ENCODE results near the gene GFY.
"Not testable (repeated sequence)": the region's sequence is repeated elsewhere in the genome, so short reads cannot be mapped to it uniquely, and the experiment has no call there.

The GFY gene

DNA sequence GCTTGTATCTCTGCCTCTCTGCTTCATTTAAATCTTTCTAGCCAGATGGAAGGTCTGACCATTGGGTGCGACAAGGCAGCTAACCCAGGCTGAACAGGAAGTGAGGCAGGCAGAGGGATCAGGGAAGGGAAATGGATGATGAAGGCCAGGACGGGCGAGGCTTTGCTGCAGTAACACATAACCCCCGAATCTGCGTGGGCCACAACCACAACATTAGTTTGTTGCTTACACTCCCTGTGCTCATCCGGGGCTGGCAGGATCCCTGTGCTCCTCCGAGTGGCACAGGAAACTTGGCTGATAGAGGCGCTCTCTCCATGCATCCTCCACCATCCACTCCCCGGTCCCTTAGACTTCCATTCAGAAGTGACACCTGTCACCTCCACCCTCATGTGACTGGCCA lies 47.7 kb downstream of the GFY start:
- TF ChIP-seq, protein P1, sequence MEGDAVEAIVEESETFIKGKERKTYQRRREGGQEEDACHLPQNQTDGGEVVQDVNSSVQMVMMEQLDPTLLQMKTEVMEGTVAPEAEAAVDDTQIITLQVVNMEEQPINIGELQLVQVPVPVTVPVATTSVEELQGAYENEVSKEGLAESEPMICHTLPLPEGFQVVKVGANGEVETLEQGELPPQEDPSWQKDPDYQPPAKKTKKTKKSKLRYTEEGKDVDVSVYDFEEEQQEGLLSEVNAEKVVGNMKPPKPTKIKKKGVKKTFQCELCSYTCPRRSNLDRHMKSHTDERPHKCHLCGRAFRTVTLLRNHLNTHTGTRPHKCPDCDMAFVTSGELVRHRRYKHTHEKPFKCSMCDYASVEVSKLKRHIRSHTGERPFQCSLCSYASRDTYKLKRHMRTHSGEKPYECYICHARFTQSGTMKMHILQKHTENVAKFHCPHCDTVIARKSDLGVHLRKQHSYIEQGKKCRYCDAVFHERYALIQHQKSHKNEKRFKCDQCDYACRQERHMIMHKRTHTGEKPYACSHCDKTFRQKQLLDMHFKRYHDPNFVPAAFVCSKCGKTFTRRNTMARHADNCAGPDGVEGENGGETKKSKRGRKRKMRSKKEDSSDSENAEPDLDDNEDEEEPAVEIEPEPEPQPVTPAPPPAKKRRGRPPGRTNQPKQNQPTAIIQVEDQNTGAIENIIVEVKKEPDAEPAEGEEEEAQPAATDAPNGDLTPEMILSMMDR (conservative IDR thresholded peaks at IDR 0.05; ENCODE audit: low read depth, low read length): no peak
- DNase-seq (ENCODE audit: low read depth): no peak
- no peak overlapping the region for H3K4me3 ChIP-seq (ENCODE audit: low read depth, low read length)

DNA sequence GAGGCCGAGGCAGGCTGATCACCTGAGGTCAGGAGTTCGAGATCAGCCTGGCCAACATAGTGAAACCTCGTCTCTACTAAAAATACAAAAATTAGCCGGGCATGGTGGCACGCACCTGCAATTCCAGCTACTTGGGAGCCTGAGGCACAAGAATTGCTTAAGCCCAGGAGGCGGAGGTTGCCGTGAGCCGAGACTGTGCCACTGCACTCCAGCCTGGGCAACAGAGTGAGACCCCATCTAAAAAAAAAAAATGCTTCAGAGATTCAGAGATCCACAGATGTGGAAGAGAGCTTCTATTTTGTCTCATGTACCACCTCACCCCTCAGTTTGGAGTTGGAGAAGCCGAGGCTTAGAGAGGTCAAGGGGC lies 48.3 kb downstream of the GFY start:
- not testable (repeated sequence) for DNase-seq (ENCODE audit: low read depth)
- peak overlapping the region; percentile 78 for H3K4me3 ChIP-seq (ENCODE audit: low read depth, low read length)

DNA sequence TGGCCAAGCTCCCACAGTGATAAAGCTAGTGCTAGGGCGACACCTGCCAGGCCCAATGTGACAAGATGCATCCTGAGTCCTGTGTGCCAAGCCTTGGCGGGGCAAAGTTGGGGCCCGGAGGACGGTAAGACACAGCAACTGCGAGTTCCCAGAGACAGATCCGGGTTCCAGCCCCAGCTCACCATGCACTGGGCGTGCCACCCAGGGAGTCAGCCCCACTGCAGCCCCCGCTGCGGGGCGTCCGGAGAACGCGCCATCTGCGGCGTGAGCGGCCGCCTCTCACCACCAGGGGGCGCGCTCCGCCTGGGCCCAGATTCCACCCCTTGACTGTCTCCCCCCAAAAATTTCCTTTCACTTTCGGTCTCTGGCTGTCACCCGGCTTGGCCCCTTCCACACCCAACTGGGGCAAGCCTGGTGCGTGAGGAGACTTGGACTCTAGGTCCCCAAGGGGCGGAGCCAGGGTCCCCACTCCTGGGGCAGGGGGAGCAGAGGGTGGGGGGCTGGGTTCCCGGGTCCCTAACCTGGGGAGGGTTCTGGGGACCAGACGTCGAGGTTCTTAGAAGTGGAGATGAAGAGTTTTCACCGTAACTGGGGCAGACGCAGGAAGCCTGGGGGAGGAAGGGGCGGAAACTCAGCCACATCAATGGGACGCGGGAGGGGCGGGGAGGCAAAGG lies 48.8 kb downstream of the GFY start, which contains the start of gene FLT3LG:
TSS of gene FLT3LG (plus strand) at position 348 of the 674 bp plus-strand sequence. CDS start 425 bp downstream, outside the sequence.
- DNase-seq (ENCODE audit: low read depth): peak; percentile 76

DNA sequence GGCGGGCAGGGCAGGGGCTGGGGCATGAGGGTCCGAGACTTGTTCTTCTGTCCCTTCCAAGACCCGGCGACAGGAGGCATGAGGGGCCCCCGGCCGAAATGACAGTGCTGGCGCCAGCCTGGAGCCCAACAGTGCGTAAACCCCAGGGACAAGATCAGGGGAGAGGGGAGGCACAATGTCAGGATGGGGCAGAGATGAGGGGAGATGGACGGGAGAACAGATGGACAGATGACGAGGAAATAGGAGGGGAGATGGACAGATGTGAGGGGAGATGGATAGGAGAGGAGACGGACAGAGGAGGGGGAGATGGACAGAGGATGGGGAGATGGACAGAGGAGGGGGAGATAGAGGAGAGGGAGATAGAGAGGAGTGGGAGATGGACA lies 49.3 kb downstream of the GFY start:
- DNase-seq (ENCODE audit: low read depth): no peak
- peak overlapping the region; percentile 78 for H3K4me3 ChIP-seq (ENCODE audit: low read depth, low read length)
- TF ChIP-seq, protein P1 (conservative IDR thresholded peaks at IDR 0.05; ENCODE audit: low read depth, low read length): no peak

More for the DNA sequence above, 48.8 kb downstream of the GFY start, which contains the start of gene FLT3LG:
- peak within 1 kb of the TSS; percentile 78 for H3K4me3 ChIP-seq (ENCODE audit: low read depth, low read length)
- TF ChIP-seq, protein P1 (conservative IDR thresholded peaks at IDR 0.05; ENCODE audit: low read depth, low read length): peak; percentile 81

DNA sequence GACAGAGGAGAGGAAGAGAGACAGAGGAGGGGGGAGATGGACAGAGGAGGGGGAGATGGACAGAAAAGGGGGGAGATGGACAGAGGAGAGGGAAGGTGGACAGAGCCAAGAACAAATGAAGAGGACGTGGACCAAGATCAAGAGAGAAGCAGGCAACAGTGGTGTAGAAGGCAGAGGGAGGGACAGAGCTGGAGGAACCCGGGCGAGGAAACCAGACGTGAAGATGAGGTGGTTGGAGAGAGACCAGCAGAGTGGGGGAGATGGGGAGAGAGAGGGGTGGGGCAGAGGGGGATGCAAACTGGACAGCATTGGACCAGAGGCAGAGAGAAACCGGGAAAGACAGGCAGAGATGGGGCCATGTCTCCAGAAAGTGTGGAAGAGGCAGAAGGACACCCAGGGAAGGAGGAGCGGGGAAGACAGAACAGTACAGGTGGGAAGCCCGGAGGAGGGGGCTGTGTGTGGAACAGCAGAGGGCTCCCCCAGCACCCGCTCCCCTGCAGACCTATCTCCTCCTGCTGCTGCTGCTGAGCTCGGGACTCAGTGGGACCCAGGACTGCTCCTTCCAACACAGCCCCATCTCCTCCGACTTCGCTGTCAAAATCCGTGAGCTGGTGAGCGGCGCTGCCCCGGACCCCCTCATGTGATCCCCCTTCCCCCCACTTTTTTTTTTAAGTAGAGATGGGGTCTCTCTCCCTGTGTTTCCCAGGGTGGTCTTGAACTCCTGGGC lies 50.2 kb downstream of the GFY start:
- H3K4me3 ChIP-seq (ENCODE audit: low read depth, low read length): no peak overlapping the region
- TF ChIP-seq, protein P1 (conservative IDR thresholded peaks at IDR 0.05; ENCODE audit: low read depth, low read length): no peak
- DNase-seq (ENCODE audit: low read depth): no peak

DNA sequence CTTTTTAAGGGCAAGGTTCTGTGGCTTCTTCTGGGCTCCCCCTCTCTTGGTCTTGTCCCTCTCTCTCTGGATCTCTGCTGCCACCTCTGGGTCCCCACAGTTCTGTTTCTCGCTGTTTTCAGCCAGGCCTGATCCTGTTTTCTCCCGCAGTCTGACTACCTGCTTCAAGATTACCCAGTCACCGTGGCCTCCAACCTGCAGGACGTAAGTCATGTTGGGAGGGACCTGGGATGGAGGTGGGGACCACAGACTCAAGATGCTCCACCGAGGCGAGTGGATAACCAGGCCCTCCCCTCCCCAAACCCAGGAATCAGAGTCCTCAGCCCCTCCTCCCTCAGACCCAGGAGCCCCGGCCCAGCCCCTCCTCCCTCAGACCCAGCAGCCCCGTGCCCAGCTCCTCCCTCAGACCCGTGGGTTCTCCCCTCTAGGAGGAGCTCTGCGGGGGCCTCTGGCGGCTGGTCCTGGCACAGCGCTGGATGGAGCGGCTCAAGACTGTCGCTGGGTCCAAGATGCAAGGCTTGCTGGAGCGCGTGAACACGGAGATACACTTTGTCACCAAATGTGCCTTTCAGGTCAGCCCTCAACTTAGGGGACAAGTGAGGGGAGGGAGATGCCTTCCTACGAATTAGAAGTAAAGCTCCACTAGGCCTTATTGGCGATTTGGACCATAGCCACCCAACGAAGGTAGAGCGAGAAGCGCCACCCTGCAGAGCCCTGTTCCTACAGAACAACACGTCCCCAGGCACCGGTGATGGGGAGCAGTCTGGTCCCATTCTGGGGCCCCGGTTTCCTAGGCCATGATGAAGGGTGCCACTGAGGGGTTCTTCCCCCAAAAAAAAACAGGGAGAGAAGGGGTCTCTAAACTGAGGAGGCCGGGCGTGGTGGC lies 51.0 kb downstream of the GFY start:
- peak; percentile 60 for DNase-seq (ENCODE audit: low read depth)
- TF ChIP-seq, protein P1 (conservative IDR thresholded peaks at IDR 0.05; ENCODE audit: low read depth, low read length): peak; percentile 74
- no peak overlapping the region for H3K4me3 ChIP-seq (ENCODE audit: low read depth, low read length)

All from choroid plexus epithelial cell (primary cell).